Vagina (tissue), 2 donors: Measurements from ENCODE around the gene BST2. TPM values are rescaled to one million over a fixed set of nuclear protein-coding genes. Genes with fewer than 3 reads are reported as not detected.
A peak's percentile ranks its signal among the peaks of the same experiment; 100 is the strongest.

Experiments used
- DNase-seq, 2 donors: peaks; one replicate each; pipeline ENCODE4 v3.0.0-alpha.2; 2017; ENCODE audit errors: extremely low spot score in 2 of 2
- H3K27ac ChIP-seq: fragments of 200-600 bp; sonication (generic); one replicate; pipeline ENCODE4 v1.5.1; 2019
- H3K27me3 ChIP-seq: fragments of 200-600 bp; sonication (generic); one replicate; pipeline ENCODE4 v1.5.1; 2019
- H3K36me3 ChIP-seq, 2 donors: fragments of 200-600 bp; sonication (generic); one replicate each; pipeline ENCODE4 v1.5.1; 2017 to 2019
- H3K4me1 ChIP-seq: fragments of 200-600 bp; sonication (generic); one replicate; pipeline ENCODE4 v1.5.1; 2019
- H3K4me3 ChIP-seq, 2 donors: fragments of 200-600 bp; sonication (generic); 1 replicate in 1 of 2; 2 replicates in 1 of 2; pipeline ENCODE4 v1.5.1; 2016 to 2019
- H3K9me3 ChIP-seq: fragments of 200-600 bp; sonication (generic); one replicate; pipeline ENCODE4 v1.5.1; 2019
- CTCF ChIP-seq, 3 experiments: fragments of 450-650 bp in 2 of 3; fragments of 200-600 bp in 1 of 3; sonication (generic) in 1 of 3; IDR thresholded peaks; one replicate each; pipeline ENCODE4 v1.5.1; 2017 to 2019; ENCODE audit warnings: antibody characterized with exemption in 3 of 3, mild to moderate bottlenecking in 2 of 3, moderate library complexity in 2 of 3
- POLR2A ChIP-seq, 2 donors: fragments of 450-650 bp; IDR thresholded peaks; one replicate each; pipeline ENCODE4 v1.6.1; 2017; ENCODE audit warnings: antibody characterized with exemption in 2 of 2, mild to moderate bottlenecking in 2 of 2, moderate library complexity in 2 of 2
- POLR2AphosphoS5 ChIP-seq, 2 donors: sonication (generic); formaldehyde crosslinking; IDR thresholded peaks; one replicate each; pipeline ENCODE4 v1.9.0; 2017; ENCODE audit warnings: antibody characterized with exemption in 2 of 2, mild to moderate bottlenecking in 2 of 2, low read depth in 1 of 2; ENCODE audit not compliant: insufficient read depth in 1 of 2
- intact Hi-C: fragments of 100-400 bp; cut with DNase I; formaldehyde crosslinking; loops from one replicate; pipeline ENCODE4 v1.15.1; 2023
- total RNA-seq: library from RNA; depleted of rRNA; stranded (reverse); fragments of >200 nt; gene quantifications from one replicate; pipeline ENCODE4 v1.2.3, GENCODE V29; 2016

The BST2 gene
- total RNA-seq, 1 donor from 2014 or later, result 88.4 TPM

- Histone ChIP-seq H3K36me3 (no peaks in the 10 kb centered on the region), H3K4me3 (peak overlapping the region; percentile 46 to 59), H3K4me1 (peaks cover 12% of the 10 kb centered on the region), H3K27me3 (no peaks in the 10 kb centered on the region), H3K9me3 (no peaks in the 10 kb centered on the region), H3K27ac (no peak overlapping the region)
- no peak for DNase-seq
- TF ChIP-seq POLR2A (IDR thresholded peaks at IDR 0.05), result no peak
- no peak for TF ChIP-seq POLR2AphosphoS5 (IDR thresholded peaks at IDR 0.05; ENCODE audit: insufficient read depth in 1 of 2, low read depth in 1 of 2)
- no peak for TF ChIP-seq CTCF (IDR thresholded peaks at IDR 0.05)
- intact Hi-C loops, result no loop called here
Measured at GRCh38 chr19:17447704-17448130, 42.3 kb upstream of the BST2 start.

- no peak overlapping the region for H3K27ac ChIP-seq
- no peak overlapping the region for H3K4me3 ChIP-seq
- DNase-seq, result no peak
- peaks cover 8% of the 10 kb centered on the region for H3K4me1 ChIP-seq
- intact Hi-C loops, result no loop called here
- TF ChIP-seq POLR2AphosphoS5 (IDR thresholded peaks at IDR 0.05; ENCODE audit: insufficient read depth in 1 of 2, low read depth in 1 of 2), result no peak
- no peak for TF ChIP-seq CTCF (IDR thresholded peaks at IDR 0.05)
- TF ChIP-seq POLR2A (IDR thresholded peaks at IDR 0.05), result no peak
- no peaks in the 10 kb centered on the region for H3K9me3 ChIP-seq
- H3K27me3 ChIP-seq, result no peaks in the 10 kb centered on the region
- H3K36me3 ChIP-seq, result no peaks in the 10 kb centered on the region
Measured at GRCh38 chr19:17445526-17446165, 40.2 kb upstream of the BST2 start.

- H3K4me1 ChIP-seq, result no peaks in the 10 kb centered on the region
- DNase-seq, result no peak
- H3K27me3 ChIP-seq, result no peaks in the 10 kb centered on the region
- no peaks in the 10 kb centered on the region for H3K9me3 ChIP-seq
- H3K27ac ChIP-seq, result no peak overlapping the region
- no peak overlapping the region for H3K4me3 ChIP-seq
- TF ChIP-seq POLR2A (IDR thresholded peaks at IDR 0.05) (no peak), POLR2AphosphoS5 (IDR thresholded peaks at IDR 0.05; ENCODE audit: insufficient read depth in 1 of 2, low read depth in 1 of 2) (peak in 1 of 2 donors; percentile 22)
- no peaks in the 10 kb centered on the region for H3K36me3 ChIP-seq
- intact Hi-C loops, result no loop called here
Measured at GRCh38 chr19:17441241-17442021, 36.0 kb upstream of the BST2 start.

GRCh38 chr19:17436874-17437267 is 31.4 kb upstream of the BST2 start:
- Histone ChIP-seq H3K9me3 (no peaks in the 10 kb centered on the region), H3K27ac (no peak overlapping the region), H3K4me1 (no peaks in the 10 kb centered on the region), H3K4me3 (no peak overlapping the region), H3K27me3 (no peaks in the 10 kb centered on the region), H3K36me3 (no peaks in the 10 kb centered on the region)
- no peak for DNase-seq
- intact Hi-C loops, result no loop called here
- TF ChIP-seq CTCF (IDR thresholded peaks at IDR 0.05), result no peak
- no peak for TF ChIP-seq POLR2A (IDR thresholded peaks at IDR 0.05)
- TF ChIP-seq POLR2AphosphoS5 (IDR thresholded peaks at IDR 0.05; ENCODE audit: insufficient read depth in 1 of 2, low read depth in 1 of 2), result no peak

- no peak for DNase-seq
- no peak overlapping the region for H3K4me3 ChIP-seq
- H3K36me3 ChIP-seq, result no peaks in the 10 kb centered on the region
- TF ChIP-seq POLR2A (IDR thresholded peaks at IDR 0.05) (no peak), POLR2AphosphoS5 (IDR thresholded peaks at IDR 0.05; ENCODE audit: insufficient read depth in 1 of 2, low read depth in 1 of 2) (no peak), CTCF (IDR thresholded peaks at IDR 0.05) (no peak)
- no peaks in the 10 kb centered on the region for H3K4me1 ChIP-seq
- no peaks in the 10 kb centered on the region for H3K27me3 ChIP-seq
- no peaks in the 10 kb centered on the region for H3K9me3 ChIP-seq
- no peak overlapping the region for H3K27ac ChIP-seq
- intact Hi-C loops, result no loop called here
Measured at GRCh38 chr19:17436094-17436873, 30.9 kb upstream of the BST2 start.
